ENCODE data around the gene FCGR3A.

FCGR3A gene

GRCh38 chr1:161499099-161500039, 50.2 kb downstream of the FCGR3A start:
- DNase-seq = no peak

- no peak for DNase-seq
These were observed 51.0 kb downstream of the FCGR3A start for GRCh38 chr1:161498646-161499045.

GRCh38 chr1:161497961-161498360, 51.7 kb downstream of the FCGR3A start:
- no peak for DNase-seq

GRCh38 chr1:161495490-161495889, 54.1 kb downstream of the FCGR3A start:
- DNase-seq = no peak

- no peak for DNase-seq
These were observed 55.4 kb downstream of the FCGR3A start for GRCh38 chr1:161494091-161494735.

- no peak for DNase-seq
These were observed 56.8 kb downstream of the FCGR3A start for GRCh38 chr1:161492827-161493226.

Measured in NCI-H2171 (cell line).